H1 (cell line): ENCODE results near the gene CAPN2. TPM values are rescaled to one million over a fixed set of nuclear protein-coding genes. Genes with fewer than 3 reads are reported as not detected.

ENCODE experiments used
- CTCF ChIA-PET: fragments of 300-600 bp; sonication (Branson Sonifier 250); formaldehyde crosslinking; loops from one replicate; lab custom pipeline; 2021; ENCODE audit not compliant: partially characterized antibody; lab: Charles Lee
- POLR2A ChIA-PET: fragments of 300-600 bp; sonication (Branson Sonifier 250); formaldehyde crosslinking; loops from one replicate; lab custom pipeline; 2021; ENCODE audit warnings: inconsistent platforms; ENCODE audit not compliant: partially characterized antibody; lab: Charles Lee
- DNase-seq, 2 experiments: peaks; one replicate each; pipeline versions ENCODE4 v3.0.0 to v3.0.0-alpha.2; 2010 to 2022; ENCODE audit warnings: low spot score in 2 of 2, low read depth in 1 of 2, mixed read lengths in 1 of 2
- FAIRE-seq: peaks from 2 replicates; lab custom pipeline; 2011; peaks lifted over from hg19 to GRCh38; lab: Jason Lieb, UNC
- H2AFZ ChIP-seq: 2 replicates; pipeline ENCODE4 v1.8.1; 2012; ENCODE audit warnings: low read length, inconsistent platforms
- H2AK5ac ChIP-seq: 2 replicates; pipeline ENCODE4 v1.6.1; 2013; ENCODE audit warnings: low read depth, low read length
- H2BK120ac ChIP-seq: replicated peaks from 2 replicates; pipeline ENCODE3; 2013; ENCODE audit warnings: low read depth, low read length, inconsistent platforms
- H2BK12ac ChIP-seq: 2 replicates; pipeline ENCODE4 v1.6.1; 2013; ENCODE audit warnings: low read depth, low read length
- H2BK15ac ChIP-seq: 2 replicates; pipeline ENCODE4 v1.6.1; 2013; ENCODE audit warnings: low read length
- H2BK20ac ChIP-seq: 2 replicates; pipeline ENCODE4 v1.6.1; 2013; ENCODE audit warnings: low read length
- H2BK5ac ChIP-seq: 2 replicates; pipeline ENCODE4 v1.6.1; 2013; ENCODE audit warnings: low read depth, low read length
- H3K14ac ChIP-seq: 2 replicates; pipeline ENCODE4 v1.6.1; 2013; ENCODE audit warnings: inconsistent platforms; ENCODE audit not compliant: insufficient read length
- H3K18ac ChIP-seq: 2 replicates; pipeline ENCODE4 v1.6.1; 2013; ENCODE audit warnings: low read length; ENCODE audit errors: extremely low read depth
- H3K23ac ChIP-seq: 2 replicates; pipeline ENCODE4 v1.6.1; 2013; ENCODE audit warnings: inconsistent platforms; ENCODE audit not compliant: insufficient read length
- H3K23me2 ChIP-seq: 2 replicates; pipeline ENCODE4 v1.6.1; 2013; ENCODE audit warnings: low read depth, low read length
- H3K27ac ChIP-seq: 2 replicates; pipeline ENCODE4 v1.6.1; 2011; ENCODE audit warnings: low read depth, low read length, inconsistent platforms
- H3K27me3 ChIP-seq, 4 experiments: replicated peaks in 1 of 4; 1 replicate in 1 of 4; 2 replicates in 3 of 4; pipeline versions ENCODE4 v1.6.1 to v1.8.1; 2011 to 2013; ENCODE audit warnings: low read length in 3 of 4, mild to moderate bottlenecking in 3 of 4, inconsistent platforms in 2 of 4, mixed read lengths in 2 of 4, moderate library complexity in 1 of 4; ENCODE audit not compliant: control insufficient read depth in 3 of 4, insufficient read depth in 3 of 4; ENCODE audit errors: extremely low read depth in 1 of 4
- H3K36me3 ChIP-seq, 4 experiments: 2 replicates each; pipeline versions ENCODE4 v1.6.1 to v1.8.1; 2011 to 2013; ENCODE audit warnings: mild to moderate bottlenecking in 4 of 4, low read length in 3 of 4, moderate library complexity in 2 of 4, control low read depth in 1 of 4, inconsistent platforms in 1 of 4; ENCODE audit not compliant: insufficient read depth in 4 of 4, control insufficient read depth in 2 of 4
- H3K4ac ChIP-seq: replicated peaks from 2 replicates; pipeline ENCODE3; 2013; ENCODE audit warnings: low read length, low read depth, mixed read lengths, inconsistent platforms; ENCODE audit not compliant: insufficient read length
- H3K4me1 ChIP-seq, 4 experiments: replicated peaks in 1 of 4; 1 replicate in 1 of 4; 2 replicates in 3 of 4; pipeline versions ENCODE4 v1.6.1 to v1.8.1; 2011 to 2013; ENCODE audit warnings: low read length in 3 of 4, inconsistent platforms in 2 of 4, mixed read lengths in 1 of 4; ENCODE audit not compliant: insufficient read depth in 4 of 4, control insufficient read depth in 3 of 4
- H3K4me2 ChIP-seq, 2 experiments: 2 replicates each; pipeline versions ENCODE4 v1.6.1 to v1.8.1; 2011 to 2013; ENCODE audit warnings: low read depth in 2 of 2, low read length in 2 of 2, control low read depth in 1 of 2, inconsistent platforms in 1 of 2, mild to moderate bottlenecking in 1 of 2; ENCODE audit not compliant: insufficient read depth in 1 of 2
- H3K4me3 ChIP-seq, 4 experiments: fragments of 200-600, 300-600 bp in 1 of 4; sonication (generic), shearing (Covaris generic), sonication (Bioruptor Twin) in 1 of 4; 2 replicates each; pipeline versions ENCODE4 v1.5.1 to v1.8.1; 2011 to 2016; ENCODE audit warnings: low read length in 4 of 4, low read depth in 3 of 4, control low read depth in 2 of 4, inconsistent platforms in 2 of 4, mild to moderate bottlenecking in 2 of 4, mixed read lengths in 1 of 4, moderate library complexity in 1 of 4; ENCODE audit not compliant: insufficient read depth in 2 of 4; ENCODE audit errors: extremely low read depth in 1 of 4
- H3K56ac ChIP-seq: replicated peaks from 2 replicates; pipeline ENCODE3; 2013; ENCODE audit warnings: low read depth, mild to moderate bottlenecking, mixed read lengths, low read length, inconsistent platforms; ENCODE audit not compliant: insufficient read length
- H3K79me1 ChIP-seq: 2 replicates; pipeline ENCODE4 v1.6.1; 2013; ENCODE audit warnings: low read depth, low read length, control low read depth
- H3K79me2 ChIP-seq, 2 experiments: 2 replicates each; pipeline versions ENCODE4 v1.6.1 to v1.8.1; 2012 to 2013; ENCODE audit warnings: low read length in 2 of 2, mild to moderate bottlenecking in 2 of 2, inconsistent platforms in 1 of 2; ENCODE audit not compliant: insufficient read depth in 2 of 2, control insufficient read depth in 1 of 2
- H3K9ac ChIP-seq, 4 experiments: replicated peaks in 1 of 4; 1 replicate in 1 of 4; 2 replicates in 3 of 4; pipeline versions ENCODE4 v1.6.1 to v1.8.1; 2011 to 2013; ENCODE audit warnings: low read depth in 3 of 4, low read length in 3 of 4, control low read depth in 2 of 4, mild to moderate bottlenecking in 2 of 4, moderate library complexity in 2 of 4, inconsistent platforms in 1 of 4; ENCODE audit errors: extremely low read depth in 1 of 4
- H3K9me3 ChIP-seq, 2 experiments: 2 replicates each; pipeline versions ENCODE4 v1.6.1 to v1.8.1; 2012 to 2013; ENCODE audit warnings: mild to moderate bottlenecking in 2 of 2, moderate library complexity in 2 of 2, control low read depth in 1 of 2, inconsistent platforms in 1 of 2, low read depth in 1 of 2, low read length in 1 of 2, mixed read lengths in 1 of 2; ENCODE audit not compliant: insufficient read depth in 2 of 2
- H4K20me1 ChIP-seq, 2 experiments: replicated peaks in 1 of 2; 2 replicates each; pipeline versions ENCODE3 to v1.8.1; 2011 to 2013; ENCODE audit warnings: inconsistent platforms in 2 of 2, low read length in 2 of 2, mild to moderate bottlenecking in 1 of 2; ENCODE audit not compliant: insufficient read depth in 2 of 2, control insufficient read depth in 1 of 2
- H4K5ac ChIP-seq: 2 replicates; pipeline ENCODE4 v1.6.1; 2013; ENCODE audit warnings: low read length, low read depth, mixed read lengths, inconsistent platforms; ENCODE audit not compliant: insufficient read length
- H4K8ac ChIP-seq: 2 replicates; pipeline ENCODE4 v1.8.0; 2013; ENCODE audit warnings: mild to moderate bottlenecking, moderate library complexity, low read length, inconsistent platforms; ENCODE audit not compliant: insufficient read depth; ENCODE audit errors: extremely low read depth
- H4K91ac ChIP-seq: replicated peaks from 2 replicates; pipeline ENCODE3; 2013; ENCODE audit warnings: low read length, mixed read lengths, inconsistent platforms; ENCODE audit not compliant: insufficient read length
- BACH1 ChIP-seq: IDR thresholded peaks from 2 replicates; pipeline ENCODE4 v1.6.1; 2012; ENCODE audit warnings: low read length, improper control_type of control experiment
- WGBS, 2 experiments: shearing (Covaris generic) in 1 of 2; methylation state at CpG; one replicate each; pipeline versions ENCODE4 v1.1.6 to v1.1.7; 2013 to 2015; ENCODE audit warnings: low lambda C conversion rate in 2 of 2, mixed read lengths in 2 of 2, inconsistent platforms in 1 of 2, low coverage in 1 of 2, missing lambda C conversion rate in 1 of 2; ENCODE audit not compliant: insufficient replicate concordance in 2 of 2, insufficient coverage in 1 of 2, insufficient read length in 1 of 2; ENCODE audit errors: extremely low coverage in 1 of 2, missing lambda C conversion rate in 1 of 2; 5-methylcytosine and 5-hydroxymethylcytosine counted together
- polyA plus RNA-seq, 7 experiments: library from polyadenylated mRNA; depleted of rRNA in 3 of 7; stranded (reverse) in 5 of 7; unstranded in 2 of 7; fragments of >200 nt in 5 of 7; fragments of 200-250 nt in 2 of 7; gene quantifications; 1 replicate in 5 of 7; 2 replicates in 1 of 7; 4 replicates in 1 of 7; pipeline versions ENCODE4 v1.2.1 to v1.2.3, GENCODE V29; 2011 to 2013; ENCODE audit warnings: missing spikeins in 2 of 7, mixed read lengths in 2 of 7
- total RNA-seq: library from RNA; stranded (reverse); fragmentation: NEBNext Ultra II Directional; extraction: Animal tissue kit (Norgen Biotek cat#: 25700); gene quantifications from 2 replicates; pipeline ENCODE4 v1.2.1, GENCODE V29; 2021

CAPN2 gene
- total and polyA plus RNA-seq, 2 of the 8 experiments (the other 6 are each of a cell fraction or from before 2014, with no cell fraction given), result 9.2 to 10.3 TPM

DNA sequence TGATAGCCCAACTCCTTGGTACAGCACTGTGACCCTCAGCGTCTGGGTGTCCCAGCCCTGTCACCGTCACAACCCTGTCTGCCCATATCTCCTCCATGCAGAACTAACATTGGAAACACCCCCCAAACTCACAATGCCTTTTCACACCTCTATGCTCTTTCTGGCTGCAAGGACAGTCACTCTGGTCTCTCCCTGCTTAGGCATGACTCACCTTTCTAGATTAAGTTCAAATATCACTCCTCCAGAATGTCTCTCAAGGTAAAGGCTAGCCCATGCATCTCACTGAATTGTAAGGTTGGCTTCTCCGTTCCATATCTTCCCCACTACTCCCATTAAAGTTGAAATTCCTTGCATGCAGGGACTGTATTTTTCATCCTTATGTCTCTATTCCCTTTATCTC lies 29.8 kb upstream of the CAPN2 start:
- Histone ChIP-seq H3K23ac (no peak overlapping the region), H3K56ac (no peak overlapping the region), H2BK5ac (no peak overlapping the region), H2BK20ac (no peak overlapping the region), H3K4ac (no peak overlapping the region), H2BK12ac (no peak overlapping the region), H3K9ac (no peak overlapping the region), H3K27me3 (no peaks in the 10 kb centered on the region), H3K79me1 (no peaks in the 10 kb centered on the region), H4K20me1 (no peaks in the 10 kb centered on the region), H3K36me3 (no peaks in the 10 kb centered on the region), H3K9me3 (no peaks in the 10 kb centered on the region), H3K79me2 (no peaks in the 10 kb centered on the region), H3K14ac (no peak overlapping the region), H4K5ac (no peak overlapping the region), H3K4me1 (no peaks in the 10 kb centered on the region), H3K23me2 (no peaks in the 10 kb centered on the region), H3K4me3 (no peak overlapping the region), H2BK15ac (0 out of 2 replicates have a peak overlapping the region, but pooled peaks have one; percentile 65), H3K18ac (no peak overlapping the region), H4K91ac (no peak overlapping the region), H2AFZ (no peak overlapping the region), H3K4me2 (no peak overlapping the region), H3K27ac (no peak overlapping the region), H4K8ac (no peak overlapping the region), H2BK120ac (no peak overlapping the region), H2AK5ac (no peak overlapping the region)
- no peak for FAIRE-seq
- no peak for TF ChIP-seq BACH1
- ChIA-PET CTCF (interaction anchor here (0.6 to 4.6 kb wide), 19 partner anchors 11 to 890 kb away, joined by 3 to 60 read pairs (median 10); no protein-coding TSS in a partner anchor), POLR2A (no interaction called here)
- WGBS, 2 experiments, result 86% methylated on average over 3 of the region's 3 CpGs; no CpG with 5 or more reads in 1 of the 2 experiments
- no peak for DNase-seq
